Upper lobe of right lung (tissue), 1 donor: ENCODE results near the gene PDC. TPM values are rescaled to one million over a fixed set of nuclear protein-coding genes. Genes with fewer than 3 reads are reported as not detected.

ENCODE experiments used
- ATAC-seq: fragments of 200-7000 bp; cut with Tn5 transposase; one replicate; pipeline ENCODE4 v1.9.1; 2020; ENCODE audit warnings: mild to moderate bottlenecking, moderate library complexity
- DNase-seq: peaks from one replicate; pipeline ENCODE4 v3.0.0-alpha.2; 2020
- H3K27ac ChIP-seq: fragments of 200-600 bp; one replicate; pipeline ENCODE4 v1.8.0; 2022
- H3K27me3 ChIP-seq: fragments of 200-600 bp; one replicate; pipeline ENCODE4 v1.8.0; 2022; ENCODE audit warnings: mild to moderate bottlenecking
- H3K36me3 ChIP-seq: fragments of 200-600 bp; one replicate; pipeline ENCODE4 v1.8.0; 2022
- H3K4me1 ChIP-seq: fragments of 200-600 bp; one replicate; pipeline ENCODE4 v1.8.0; 2022
- H3K4me3 ChIP-seq: fragments of 200-600 bp; one replicate; pipeline ENCODE4 v1.8.0; 2022; ENCODE audit warnings: mild to moderate bottlenecking
- H3K9me3 ChIP-seq: fragments of 200-600 bp; one replicate; pipeline ENCODE4 v1.8.0; 2022
- CTCF ChIP-seq: fragments of 200-600 bp; IDR thresholded peaks from one replicate; pipeline ENCODE4 v1.8.0; 2022; ENCODE audit warnings: antibody characterized with exemption
- intact Hi-C: fragments of 100-400 bp; cut with DNase I; formaldehyde crosslinking; loops from one replicate; pipeline ENCODE4 v1.11.0; 2022
- total RNA-seq: library from RNA; stranded (reverse); fragmentation: NEBNext Ultra II Directional; extraction: Animal tissue kit (Norgen Biotek cat#: 25700); gene quantifications from one replicate; pipeline ENCODE4 v1.2.1, GENCODE V29; 2021
- donor health status: DM: no; HTN: yes; CAD: no; lungs with severe emphysema.

The PDC gene
- total RNA-seq, 1 donor from 2014 or later, result not detected

DNA sequence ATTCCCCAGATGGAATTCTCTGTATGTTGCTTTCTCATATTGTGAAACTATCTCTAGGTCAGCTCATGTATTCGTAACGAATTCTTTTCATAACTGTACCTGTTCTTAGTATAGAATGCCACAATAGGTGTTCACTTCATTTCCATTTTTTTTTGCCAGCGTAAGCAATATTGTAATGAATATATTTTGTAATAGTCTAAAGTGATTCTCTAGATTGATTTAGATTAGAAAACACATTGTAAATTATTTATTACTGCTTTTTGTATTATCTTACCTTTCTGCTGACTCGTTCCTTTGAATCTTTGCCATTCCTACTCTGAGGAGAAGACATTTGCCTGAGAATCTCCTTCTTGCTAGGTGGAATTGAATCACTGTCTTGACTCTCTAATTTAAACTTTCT lies 14.8 kb downstream of the PDC start:
- DNase-seq, result no peak
- TF ChIP-seq CTCF, result no peak
- H3K9me3 ChIP-seq, result no peaks in the 10 kb centered on the region
- intact Hi-C loops, result no loop called here
- H3K27ac ChIP-seq, result no peak overlapping the region
- no peak for ATAC-seq
- H3K4me3 ChIP-seq, result no peak overlapping the region
- H3K27me3 ChIP-seq, result no peaks in the 10 kb centered on the region
- H3K36me3 ChIP-seq, result no peaks in the 10 kb centered on the region
- peaks cover 8% of the 10 kb centered on the region for H3K4me1 ChIP-seq

DNA sequence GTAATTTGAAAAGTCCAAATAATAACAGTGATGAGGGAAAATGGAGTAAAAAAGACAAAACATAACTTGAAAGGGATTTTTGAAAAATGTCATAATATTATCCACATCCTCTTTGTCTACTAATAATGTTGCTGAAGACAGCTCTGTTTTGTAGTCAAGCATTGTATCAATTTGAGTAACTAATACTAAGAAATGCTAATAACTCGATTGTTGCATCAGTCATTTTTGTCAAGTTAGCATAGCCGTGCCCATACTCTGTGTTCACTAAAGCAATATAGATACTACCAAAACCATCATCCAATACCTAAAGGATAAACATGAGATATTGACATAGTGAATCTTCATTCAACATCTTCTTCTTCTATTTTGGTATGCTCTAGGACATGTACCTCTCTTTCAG lies 17.3 kb downstream of the PDC start:
- no peak for TF ChIP-seq CTCF
- intact Hi-C loops, result no loop called here

DNA sequence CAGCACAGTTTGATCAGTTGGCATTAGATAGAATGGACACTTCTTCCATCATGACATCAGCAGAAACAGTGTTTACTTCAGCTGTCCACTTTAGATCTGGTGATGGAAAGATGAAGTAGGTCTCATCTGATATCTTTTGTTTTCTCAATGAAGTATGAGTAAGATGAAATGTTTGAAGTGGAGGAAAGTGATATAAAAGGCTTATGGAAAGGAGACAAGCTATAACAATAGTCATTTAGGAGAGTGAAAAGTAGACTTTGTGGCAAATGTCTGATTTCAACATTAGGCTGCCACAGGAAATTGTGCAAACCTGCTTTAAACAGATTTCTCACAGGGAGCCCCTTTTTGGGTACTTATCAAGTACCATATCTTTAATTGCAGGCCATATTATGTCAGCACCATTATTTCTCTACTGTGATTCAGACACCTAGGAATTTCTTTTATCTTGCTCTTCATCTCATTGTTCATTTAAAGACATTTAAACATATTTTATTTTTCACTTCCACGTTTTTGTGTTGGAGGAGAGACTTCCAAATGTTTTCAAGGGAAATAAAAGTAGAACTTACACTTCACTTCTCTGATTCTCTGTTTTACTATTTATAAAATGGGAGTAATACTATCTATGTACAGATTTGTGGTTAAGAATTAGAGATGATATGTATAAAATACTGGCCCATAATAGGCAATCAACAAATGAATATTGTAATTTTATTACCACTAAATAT lies 18.1 kb downstream of the PDC start:
- TF ChIP-seq CTCF, result no peak
- ATAC-seq (no peak), DNase-seq (no peak)
- peaks cover 8% of the 10 kb centered on the region for H3K4me1 ChIP-seq
- H3K36me3 ChIP-seq, result no peaks in the 10 kb centered on the region
- H3K27ac ChIP-seq, result no peak overlapping the region
- no peak overlapping the region for H3K4me3 ChIP-seq
- no peaks in the 10 kb centered on the region for H3K27me3 ChIP-seq
- intact Hi-C loops, result no loop called here
- no peaks in the 10 kb centered on the region for H3K9me3 ChIP-seq

More for the DNA sequence above, 17.3 kb downstream of the PDC start:
- H3K9me3 ChIP-seq, result no peaks in the 10 kb centered on the region
- peaks cover 8% of the 10 kb centered on the region for H3K4me1 ChIP-seq
- no peaks in the 10 kb centered on the region for H3K27me3 ChIP-seq
- no peak overlapping the region for H3K4me3 ChIP-seq
- DNase-seq (no peak), ATAC-seq (no peak)
- no peak overlapping the region for H3K27ac ChIP-seq
- H3K36me3 ChIP-seq, result no peaks in the 10 kb centered on the region

DNA sequence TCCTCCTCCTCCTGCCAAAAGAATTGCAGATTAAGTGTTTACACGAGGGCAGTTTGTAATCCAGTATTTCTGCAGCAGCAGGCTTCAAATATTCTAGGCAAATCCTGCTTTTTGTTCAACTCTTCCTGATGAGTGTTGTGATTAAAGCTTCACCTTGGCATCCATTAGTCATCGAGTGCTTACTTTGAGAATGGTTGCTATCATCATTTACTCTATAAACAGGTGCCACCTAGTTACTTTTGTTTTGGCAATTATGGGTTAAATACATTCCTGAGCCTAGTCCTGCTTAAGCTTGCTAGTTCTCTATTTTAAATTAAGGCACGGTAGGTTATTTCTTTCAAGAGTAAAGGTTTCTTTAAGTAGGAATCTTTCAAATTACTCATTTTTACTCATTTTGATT lies 20.3 kb downstream of the PDC start:
- Histone ChIP-seq H3K27ac (no peak overlapping the region), H3K27me3 (no peaks in the 10 kb centered on the region), H3K4me1 (peaks cover 8% of the 10 kb centered on the region), H3K9me3 (no peaks in the 10 kb centered on the region), H3K4me3 (no peak overlapping the region), H3K36me3 (no peaks in the 10 kb centered on the region)
- TF ChIP-seq CTCF, result no peak
- ATAC-seq (no peak), DNase-seq (no peak)
- intact Hi-C loops, result no loop called here

DNA sequence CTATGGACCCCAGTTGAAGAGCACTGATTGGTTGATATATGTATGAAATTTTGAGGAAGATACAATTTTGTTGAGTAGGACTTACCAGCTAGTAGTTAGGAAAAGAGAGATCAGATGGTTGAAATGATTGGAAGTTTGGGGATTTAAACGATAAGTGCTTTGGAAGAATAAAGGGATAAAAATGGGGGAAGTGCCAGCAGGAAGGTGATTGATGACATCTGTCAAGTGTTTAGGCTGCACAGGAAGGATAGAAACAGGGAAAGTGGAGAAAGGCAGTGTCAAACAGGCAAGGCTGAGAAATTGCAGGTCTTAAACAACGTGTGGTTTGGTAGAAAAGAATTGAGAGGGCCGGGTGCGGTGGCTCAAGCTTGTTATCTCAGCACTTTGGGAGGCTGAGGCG lies 22.3 kb downstream of the PDC start:
- intact Hi-C loops, result no loop called here
- DNase-seq (no peak), ATAC-seq (no peak)
- Histone ChIP-seq H3K9me3 (no peaks in the 10 kb centered on the region), H3K36me3 (no peaks in the 10 kb centered on the region), H3K4me3 (no peak overlapping the region), H3K27me3 (no peaks in the 10 kb centered on the region), H3K4me1 (peaks cover 8% of the 10 kb centered on the region), H3K27ac (no peak overlapping the region)
- TF ChIP-seq CTCF, result no peak

DNA sequence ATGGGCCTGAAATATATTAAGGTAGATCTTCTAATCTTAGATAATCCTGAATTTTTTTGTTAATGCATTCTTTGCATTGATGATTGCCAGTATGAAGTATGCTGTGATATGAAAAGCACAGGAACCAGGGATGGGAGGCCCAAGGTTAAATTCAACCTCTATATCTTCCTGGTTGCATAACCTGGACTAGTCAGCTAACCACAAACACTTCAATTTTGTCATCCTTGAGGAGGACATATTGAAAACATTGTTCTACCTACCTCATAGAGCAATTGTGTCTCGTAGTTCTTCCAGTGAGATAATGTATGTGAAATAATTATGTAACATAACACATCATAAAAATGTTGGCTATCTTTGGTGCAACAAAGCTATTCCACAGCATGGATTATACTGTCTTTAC lies 25.6 kb downstream of the PDC start:
- H3K4me3 ChIP-seq, result no peak overlapping the region
- no peaks in the 10 kb centered on the region for H3K36me3 ChIP-seq
- intact Hi-C loops, result no loop called here
- H3K27ac ChIP-seq, result no peak overlapping the region
- no peaks in the 10 kb centered on the region for H3K4me1 ChIP-seq
- DNase-seq (no peak), ATAC-seq (no peak)
- no peaks in the 10 kb centered on the region for H3K27me3 ChIP-seq
- no peaks in the 10 kb centered on the region for H3K9me3 ChIP-seq
- TF ChIP-seq CTCF, result no peak
